HG02938 (cell line): ENCODE results near the gene SLC38A5.
"Not testable (repeated sequence)": the region's sequence is repeated elsewhere in the genome, so short reads cannot be mapped to it uniquely, and the experiment has no call there.

Source experiments
- ATAC-seq: cut with Tn5 transposase; IDR thresholded peaks from one replicate; pipeline ENCODE4 v1.9.1; 2021; ENCODE audit warnings: mild to moderate bottlenecking, moderate library complexity; ENCODE audit not compliant: unreplicated experiment

The SLC38A5 gene

GRCh38 chrX:48470110-48470832 is at the start of gene SLC38A5:
Gene SLC38A5, minus strand, starts transcription at chrX:48470260. Its CDS starts 2,336 bp downstream, at chrX:48467924.
- ATAC-seq = no peak

- not testable (repeated sequence) for ATAC-seq
Measured at GRCh38 chrX:48519481-48519880, 49.4 kb upstream of the SLC38A5 start.

DNA sequence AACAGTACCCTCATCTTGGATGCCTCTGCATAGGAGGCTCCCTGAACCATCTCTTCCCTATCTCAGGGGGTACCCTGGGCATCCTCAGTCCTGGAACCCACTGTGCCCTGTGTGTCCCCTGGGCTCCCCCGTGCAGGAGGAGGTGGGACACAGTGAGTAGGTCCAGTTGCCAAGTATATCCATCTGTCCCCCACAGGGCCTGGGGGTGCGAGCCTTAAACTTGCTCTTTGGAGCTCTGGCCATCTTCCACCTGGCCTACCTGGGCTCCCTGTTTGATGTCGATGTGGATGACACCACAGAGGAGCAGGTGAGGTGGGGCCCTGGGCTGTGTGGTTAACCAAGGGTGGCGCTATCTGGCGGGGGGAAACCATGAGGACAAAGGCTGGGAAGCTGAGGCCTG is 46.9 kb upstream of the SLC38A5 start:
- no peak for ATAC-seq

GRCh38 chrX:48516285-48516684 is 46.2 kb upstream of the SLC38A5 start:
- ATAC-seq = no peak

DNA sequence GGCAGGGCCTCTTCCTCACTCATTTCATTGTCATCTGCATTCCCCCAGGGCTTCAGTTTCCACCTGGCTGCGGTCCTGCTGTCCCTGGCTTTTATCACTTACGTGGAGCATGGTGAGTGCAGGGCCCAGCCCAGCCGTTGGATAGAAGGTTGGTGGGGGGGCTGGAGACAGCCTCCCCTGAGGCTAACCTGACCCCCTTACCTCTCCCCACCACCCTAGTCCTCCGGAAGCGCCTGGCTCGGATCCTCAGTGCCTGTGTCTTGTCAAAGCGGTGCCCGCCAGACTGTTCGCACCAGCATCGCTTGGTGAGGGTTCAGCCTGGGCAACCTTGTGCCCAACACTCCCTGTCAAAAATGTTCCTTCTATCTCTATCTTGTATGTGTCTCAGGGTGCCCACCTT is 45.8 kb upstream of the SLC38A5 start:
- ATAC-seq = no peak

GRCh38 chrX:48514868-48515460 is 44.9 kb upstream of the SLC38A5 start:
- ATAC-seq = no peak

DNA sequence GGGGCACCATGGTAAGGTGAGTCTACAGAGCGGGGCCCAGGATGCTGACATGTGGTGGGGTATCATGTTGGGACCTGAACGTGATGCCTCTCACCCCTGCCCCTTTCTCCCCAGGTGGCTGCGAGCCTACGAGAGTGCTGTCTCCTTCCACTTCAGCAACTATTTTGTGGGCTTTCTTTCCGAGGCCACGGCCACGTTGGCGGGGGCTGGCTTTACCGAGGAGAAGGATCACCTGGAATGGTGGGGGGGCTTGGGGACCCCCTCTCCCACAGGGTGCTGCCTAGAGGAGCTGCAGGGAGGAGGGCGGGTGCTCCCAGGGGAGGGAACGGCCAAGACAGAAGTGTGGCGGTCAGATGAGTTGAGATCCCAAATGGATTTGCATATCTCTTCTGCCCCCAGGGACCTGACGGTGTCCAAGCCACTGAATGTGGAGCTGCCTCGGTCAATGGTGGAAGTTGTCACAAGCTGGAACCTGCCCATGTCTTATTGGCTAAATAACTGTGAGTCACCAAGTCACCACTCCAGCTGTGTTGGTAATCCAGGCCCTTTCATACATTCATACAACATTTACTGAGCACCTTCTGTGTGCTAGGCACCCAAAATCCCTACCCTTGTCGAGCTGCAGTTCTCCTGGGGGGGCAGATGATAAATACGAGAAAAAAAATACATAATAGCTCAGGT is 44.2 kb upstream of the SLC38A5 start:
- no peak for ATAC-seq

DNA sequence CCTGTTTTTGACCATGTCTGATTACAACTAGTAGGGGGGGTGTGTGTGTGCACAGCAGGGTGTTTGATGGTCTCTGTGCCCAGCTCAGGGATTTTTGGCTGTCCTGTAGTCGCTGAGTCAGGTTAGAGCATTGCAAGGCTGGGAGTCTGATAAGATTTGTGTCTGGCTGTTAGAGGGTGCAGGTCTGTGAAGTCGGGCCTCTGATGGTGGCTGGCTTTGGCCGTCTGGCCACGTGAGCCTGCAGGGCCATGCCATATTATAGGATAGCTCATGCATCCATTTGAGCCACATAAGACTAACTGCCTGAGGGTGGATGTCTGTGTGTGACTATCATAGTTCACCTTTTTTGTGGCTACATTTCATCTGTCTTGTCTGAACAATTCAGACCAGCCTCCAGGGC is 43.6 kb upstream of the SLC38A5 start:
- no peak for ATAC-seq

DNA sequence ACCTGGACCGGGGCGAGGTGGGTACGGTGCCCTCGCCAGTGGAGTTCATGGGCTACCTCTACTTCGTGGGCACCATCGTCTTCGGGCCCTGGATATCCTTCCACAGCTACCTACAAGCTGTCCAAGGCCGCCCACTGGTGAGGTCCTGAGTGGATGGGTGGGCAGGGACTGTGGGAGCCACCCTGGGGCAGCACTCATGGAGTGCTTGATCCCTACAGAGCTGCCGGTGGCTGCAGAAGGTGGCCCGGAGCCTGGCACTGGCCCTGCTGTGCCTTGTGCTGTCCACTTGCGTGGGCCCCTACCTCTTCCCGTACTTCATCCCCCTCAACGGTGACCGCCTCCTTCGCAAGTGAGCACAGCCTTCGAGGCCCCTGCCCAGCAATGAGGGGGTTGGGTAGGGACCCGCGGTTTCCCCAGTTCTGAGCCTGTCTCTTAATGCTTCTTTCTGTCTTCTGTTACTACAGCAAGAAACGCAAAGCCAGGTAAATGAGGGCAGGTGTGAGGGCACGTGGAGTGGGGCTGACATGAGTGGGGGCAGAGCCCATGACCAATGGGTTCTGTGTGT is 42.4 kb upstream of the SLC38A5 start:
- no peak for ATAC-seq

DNA sequence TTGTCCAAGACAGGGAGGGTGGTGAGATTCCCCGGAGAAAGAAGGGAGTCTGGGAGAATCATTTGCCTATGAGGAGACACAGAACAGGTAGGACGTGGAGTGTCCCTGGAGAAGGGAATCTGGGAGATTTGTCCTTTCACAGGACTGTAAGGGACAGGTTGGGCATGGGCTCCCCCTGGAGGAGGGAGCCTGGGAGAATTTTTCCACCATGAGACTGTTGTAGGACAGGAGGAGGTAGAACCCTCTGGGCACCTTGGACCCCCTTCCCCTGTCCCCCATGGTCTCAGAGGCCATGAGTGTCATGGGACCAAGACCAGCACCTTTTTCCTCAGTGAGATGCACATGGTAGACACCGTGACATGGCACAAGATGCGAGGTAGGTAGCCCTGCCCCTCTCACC is 41.5 kb upstream of the SLC38A5 start:
- no peak for ATAC-seq

DNA sequence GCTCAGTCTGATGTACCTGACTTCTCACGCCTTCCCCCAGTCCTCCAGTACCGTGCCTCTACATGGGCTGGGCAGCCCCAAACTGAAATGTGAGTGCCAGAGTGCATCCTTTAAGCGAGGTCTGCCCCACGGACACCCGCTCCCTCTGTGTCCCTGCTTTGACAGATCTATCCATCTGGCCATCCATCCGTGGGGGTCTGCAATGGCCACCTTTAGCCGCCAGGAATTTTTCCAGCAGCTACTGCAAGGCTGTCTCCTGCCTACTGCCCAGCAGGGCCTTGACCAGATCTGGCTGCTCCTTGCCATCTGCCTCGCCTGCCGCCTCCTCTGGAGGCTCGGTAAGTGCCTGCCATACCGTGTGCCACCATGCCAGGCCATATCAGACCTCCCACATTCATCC is 39.6 kb upstream of the SLC38A5 start:
- ATAC-seq = no peak

- ATAC-seq = peak; percentile 23
Measured at GRCh38 chrX:48509245-48509590, 39.2 kb upstream of the SLC38A5 start.

DNA sequence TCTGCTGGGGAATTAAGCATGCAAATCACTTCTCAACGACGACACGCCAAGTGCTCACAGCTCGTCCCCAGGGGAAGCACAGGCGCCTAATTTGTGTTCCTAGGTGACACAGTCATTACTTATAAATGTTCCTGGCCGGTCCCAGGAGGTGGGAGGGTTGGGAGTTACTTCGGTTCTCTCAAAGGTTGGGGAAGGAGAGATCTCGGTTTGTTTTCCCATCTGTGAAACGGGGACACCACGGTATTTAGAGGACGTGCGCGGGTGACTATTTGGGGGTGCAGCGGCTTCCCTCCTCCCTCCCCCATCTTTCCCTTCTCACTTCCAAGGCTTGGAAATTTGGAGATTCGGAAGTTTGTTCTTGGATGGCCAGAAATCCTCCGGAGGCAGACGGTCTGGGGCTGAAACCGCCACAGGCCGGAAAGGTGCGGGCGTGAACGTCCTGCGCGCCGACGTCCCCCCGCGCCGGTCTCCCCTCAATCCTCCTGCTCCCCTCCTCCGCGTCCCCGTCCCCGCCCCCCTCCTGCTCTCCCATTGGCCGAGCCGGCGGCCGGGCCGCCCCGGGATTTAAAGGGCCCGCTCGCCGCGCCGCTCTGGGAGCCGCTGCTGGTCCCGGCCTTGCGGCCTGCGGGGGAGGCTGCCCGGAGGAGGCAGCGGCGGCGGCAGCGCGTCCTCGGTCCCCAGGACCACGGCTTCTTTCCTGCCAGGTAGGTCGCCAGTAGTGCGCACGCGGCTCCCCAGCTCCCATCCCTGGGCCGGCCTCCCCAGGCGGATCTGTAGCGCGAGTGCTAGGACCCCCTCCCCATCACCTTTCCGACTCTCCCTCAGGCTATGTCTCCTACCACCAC is 38.6 kb upstream of the SLC38A5 start, which contains the start of gene PORCN:
TSS of gene PORCN (plus strand) at position 593 of the 845 bp plus-strand sequence. CDS start 829 bp downstream, outside the sequence.
- ATAC-seq = peak; percentile 73

- no peak for ATAC-seq
Measured at GRCh38 chrX:48507246-48507645, 37.2 kb upstream of the SLC38A5 start.

DNA sequence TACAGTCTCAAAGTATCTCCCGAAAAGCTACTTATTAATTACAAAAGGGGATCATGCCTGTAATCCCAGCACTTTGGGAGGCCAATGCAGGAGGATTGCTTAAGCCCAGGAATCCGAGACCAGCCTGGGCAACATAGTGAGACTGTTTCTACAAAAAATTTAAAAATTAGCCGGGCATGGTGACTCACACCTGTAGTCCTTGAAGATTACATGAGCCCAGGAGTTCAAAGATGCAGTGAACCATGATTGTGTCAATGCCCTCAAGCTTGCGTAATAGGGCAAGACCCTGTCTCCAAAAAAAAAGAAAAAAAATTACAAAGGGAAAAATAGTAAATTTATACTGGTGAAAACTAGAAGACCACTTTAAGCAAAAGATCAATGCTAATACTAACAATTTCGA is 35.4 kb upstream of the SLC38A5 start:
- no peak for ATAC-seq

DNA sequence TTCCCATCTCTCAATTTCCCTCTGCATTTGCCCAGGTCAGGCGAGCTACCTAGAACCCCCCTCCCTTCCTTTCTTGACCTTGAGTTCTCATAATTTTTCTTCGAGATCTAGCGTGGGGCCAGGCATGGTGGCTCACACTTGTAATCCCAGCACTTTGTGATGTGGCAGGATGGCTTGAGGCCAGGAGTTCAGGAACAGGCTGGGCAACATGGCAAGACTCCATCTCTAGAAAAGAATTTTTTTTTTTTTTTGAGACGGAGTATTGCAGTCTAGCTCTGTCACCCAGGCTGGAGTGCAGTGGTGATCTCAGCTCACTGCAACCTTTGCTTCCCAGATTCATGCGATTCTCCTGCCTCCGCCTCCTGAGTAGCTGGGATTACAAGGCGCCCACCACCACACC is 34.2 kb upstream of the SLC38A5 start:
- no peak for ATAC-seq

DNA sequence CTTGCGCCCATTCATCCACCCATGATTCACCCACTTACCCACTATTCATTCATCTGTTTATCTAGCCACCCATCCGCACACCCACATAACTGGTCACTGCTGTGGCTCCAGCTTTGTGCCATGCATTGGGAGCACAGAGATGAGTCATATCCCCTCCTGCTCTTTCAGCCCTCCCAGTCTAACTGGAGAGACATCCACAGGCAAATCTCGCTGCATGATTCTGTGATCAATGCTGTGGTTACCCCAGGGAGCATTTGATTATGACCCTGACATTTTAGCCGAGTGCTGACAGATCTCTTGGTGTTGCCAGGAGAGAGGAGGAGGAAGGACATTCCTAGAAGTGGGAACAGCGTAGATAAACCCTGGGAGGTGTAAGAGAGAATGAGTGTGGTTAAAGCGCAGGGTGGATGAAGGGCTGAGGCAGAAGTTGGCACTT is 28.3 kb upstream of the SLC38A5 start:
- no peak for ATAC-seq

- ATAC-seq = no peak
Measured at GRCh38 chrX:48497871-48498270, 27.8 kb upstream of the SLC38A5 start.

DNA sequence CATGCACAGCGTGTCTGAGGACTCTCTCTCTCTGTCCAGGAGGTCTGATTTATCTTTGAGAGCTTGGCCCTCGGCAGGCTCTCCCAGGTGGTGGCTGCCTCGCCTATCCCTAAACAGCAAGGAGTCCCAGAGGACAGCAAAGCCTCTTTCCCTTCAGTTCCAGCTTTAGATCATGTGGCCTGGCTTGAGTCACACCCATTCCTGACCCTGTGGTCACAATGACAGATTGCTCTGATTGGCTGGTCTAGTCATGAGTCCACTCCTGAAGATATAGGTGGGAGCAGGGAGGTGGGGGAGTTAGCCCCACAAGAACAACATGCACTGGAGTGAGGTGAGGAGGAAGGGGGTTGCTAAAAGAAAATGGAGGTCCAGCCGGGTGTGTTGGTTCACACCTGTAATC is 26.6 kb upstream of the SLC38A5 start:
- no peak for ATAC-seq

- no peak for ATAC-seq
Measured at GRCh38 chrX:48493890-48494364, 23.9 kb upstream of the SLC38A5 start.
